Neural cell (in vitro differentiated cells): ENCODE data around the gene DCXR. TPM values are rescaled to one million over a fixed set of nuclear protein-coding genes. Genes with fewer than 3 reads are reported as not detected.

Experiments
- H2AFZ ChIP-seq: fragments of 200-600, 300-800 bp; sonication (generic), shearing (Covaris generic); 2 replicates; pipeline ENCODE4 v1.6.0; 2014; ENCODE audit warnings: low read depth, mild to moderate bottlenecking, antibody characterized with exemption, low read length, moderate library complexity
- H3F3A ChIP-seq: fragments of 200-600 bp; shearing (Covaris generic); 2 replicates; pipeline ENCODE4 v1.6.1; 2016; ENCODE audit warnings: mild to moderate bottlenecking, moderate library complexity, mixed read lengths, antibody characterized with exemption, low read length; ENCODE audit not compliant: insufficient read depth, poor library complexity, severe bottlenecking
- H3K27ac ChIP-seq: fragments of 200-600, 300-800 bp; sonication (generic), shearing (Covaris generic); 2 replicates; pipeline ENCODE4 v1.5.1; 2014; ENCODE audit warnings: mild to moderate bottlenecking, low read length, moderate library complexity
- H3K27me3 ChIP-seq: fragments of 300-800, 200-600 bp; sonication (generic), shearing (Covaris generic); 2 replicates; pipeline ENCODE4 v1.6.0; 2014; ENCODE audit warnings: mild to moderate bottlenecking, low read depth, low read length, moderate library complexity; ENCODE audit not compliant: insufficient read depth
- H3K36me3 ChIP-seq: fragments of 300-800, 200-600 bp; sonication (generic), shearing (Covaris generic); 2 replicates; pipeline ENCODE4 v1.5.1; 2014; ENCODE audit warnings: mild to moderate bottlenecking, antibody characterized with exemption, low read length, moderate library complexity; ENCODE audit not compliant: insufficient read depth
- H3K4me2 ChIP-seq: fragments of 300-800, 200-600 bp; sonication (generic), shearing (Covaris generic); 2 replicates; pipeline ENCODE4 v1.6.0; 2014; ENCODE audit warnings: mild to moderate bottlenecking, low read length
- H3K4me3 ChIP-seq: fragments of 300-800, 200-600 bp; sonication (generic), shearing (Covaris generic); 2 replicates; pipeline ENCODE4 v1.5.1; 2014; ENCODE audit warnings: mild to moderate bottlenecking, low read length, moderate library complexity
- H3K79me2 ChIP-seq: fragments of 200-600 bp; shearing (Covaris generic); replicated peaks from 2 replicates; pipeline ENCODE4 v1.6.0; 2014; ENCODE audit warnings: mild to moderate bottlenecking, low read length, moderate library complexity; ENCODE audit not compliant: insufficient read depth
- H3K9ac ChIP-seq: fragments of 300-800, 200-600 bp; sonication (generic), shearing (Covaris generic); 2 replicates; pipeline ENCODE4 v1.6.1; 2016; ENCODE audit warnings: mild to moderate bottlenecking, low read length, mixed read lengths
- H3K9me2 ChIP-seq: fragments of 200-600 bp; shearing (Covaris generic); 2 replicates; pipeline ENCODE4 v1.6.1; 2016; ENCODE audit warnings: mild to moderate bottlenecking, low read length, mixed read lengths; ENCODE audit not compliant: insufficient read depth
- H3K9me3 ChIP-seq: fragments of 200-600, 300-800 bp; sonication (generic), shearing (Covaris generic); 2 replicates; pipeline ENCODE4 v1.6.1; 2016; ENCODE audit warnings: mild to moderate bottlenecking, mixed run types, low read length, moderate library complexity, mixed read lengths
- H4K20me1 ChIP-seq: fragments of 200-600 bp; shearing (Covaris generic); 2 replicates; pipeline ENCODE4 v1.6.1; 2016; ENCODE audit warnings: mild to moderate bottlenecking, mixed run types; ENCODE audit not compliant: insufficient read depth
- EP300 ChIP-seq: fragments of 450-650 bp; conservative IDR thresholded peaks from 2 replicates; pipeline ENCODE4 v1.6.1; 2014; ENCODE audit warnings: antibody characterized with exemption, mild to moderate bottlenecking, moderate library complexity; ENCODE audit not compliant: poor library complexity, severe bottlenecking
- EZH2 ChIP-seq: fragments of 200-600, 300-800 bp; shearing (Covaris generic), sonication (generic); IDR thresholded peaks from 2 replicates; pipeline ENCODE4 v1.6.1; 2014; ENCODE audit warnings: antibody characterized with exemption, low read length, borderline replicate concordance, mild to moderate bottlenecking; ENCODE audit not compliant: insufficient read depth, poor library complexity, severe bottlenecking
- MXI1 ChIP-seq: fragments of 450-650 bp; conservative IDR thresholded peaks from 2 replicates; pipeline ENCODE4 v1.6.1; 2014; ENCODE audit warnings: antibody characterized with exemption, mild to moderate bottlenecking; ENCODE audit not compliant: poor library complexity, severe bottlenecking
- POLR2AphosphoS5 ChIP-seq: IDR thresholded peaks from 2 replicates; pipeline ENCODE4 v1.6.1; 2012
- RAD21 ChIP-seq: fragments of 450-650 bp; conservative IDR thresholded peaks from 2 replicates; pipeline ENCODE4 v1.6.1; 2014; ENCODE audit warnings: antibody characterized with exemption, mild to moderate bottlenecking, moderate library complexity
- SMC3 ChIP-seq: fragments of 450-650 bp; conservative IDR thresholded peaks from 2 replicates; pipeline ENCODE4 v1.6.1; 2014; ENCODE audit warnings: antibody characterized with exemption, mild to moderate bottlenecking, moderate library complexity; ENCODE audit not compliant: poor library complexity
- TAF1 ChIP-seq: IDR thresholded peaks from 2 replicates; pipeline ENCODE4 v1.6.1; 2012; ENCODE audit warnings: low read depth
- polyA plus RNA-seq: library from polyadenylated mRNA; depleted of rRNA; stranded (reverse); fragments of >200 nt; gene quantifications from 2 replicates; pipeline ENCODE4 v1.2.3, GENCODE V29; 2014
- TF ChIP-seq, protein P1 (sequence below): fragments of 450-650 bp; IDR thresholded peaks from 2 replicates; pipeline ENCODE4 v1.5.1; 2014; ENCODE audit warnings: antibody characterized with exemption, mild to moderate bottlenecking, moderate library complexity; ENCODE audit not compliant: poor library complexity, severe bottlenecking
- TF ChIP-seq, protein P2 (sequence below): IDR thresholded peaks from 2 replicates; pipeline ENCODE4 v1.6.1; 2012; ENCODE audit warnings: borderline replicate concordance

The DCXR gene
- polyA plus RNA-seq, 1 donor from 2014 or later = 129 TPM

DNA sequence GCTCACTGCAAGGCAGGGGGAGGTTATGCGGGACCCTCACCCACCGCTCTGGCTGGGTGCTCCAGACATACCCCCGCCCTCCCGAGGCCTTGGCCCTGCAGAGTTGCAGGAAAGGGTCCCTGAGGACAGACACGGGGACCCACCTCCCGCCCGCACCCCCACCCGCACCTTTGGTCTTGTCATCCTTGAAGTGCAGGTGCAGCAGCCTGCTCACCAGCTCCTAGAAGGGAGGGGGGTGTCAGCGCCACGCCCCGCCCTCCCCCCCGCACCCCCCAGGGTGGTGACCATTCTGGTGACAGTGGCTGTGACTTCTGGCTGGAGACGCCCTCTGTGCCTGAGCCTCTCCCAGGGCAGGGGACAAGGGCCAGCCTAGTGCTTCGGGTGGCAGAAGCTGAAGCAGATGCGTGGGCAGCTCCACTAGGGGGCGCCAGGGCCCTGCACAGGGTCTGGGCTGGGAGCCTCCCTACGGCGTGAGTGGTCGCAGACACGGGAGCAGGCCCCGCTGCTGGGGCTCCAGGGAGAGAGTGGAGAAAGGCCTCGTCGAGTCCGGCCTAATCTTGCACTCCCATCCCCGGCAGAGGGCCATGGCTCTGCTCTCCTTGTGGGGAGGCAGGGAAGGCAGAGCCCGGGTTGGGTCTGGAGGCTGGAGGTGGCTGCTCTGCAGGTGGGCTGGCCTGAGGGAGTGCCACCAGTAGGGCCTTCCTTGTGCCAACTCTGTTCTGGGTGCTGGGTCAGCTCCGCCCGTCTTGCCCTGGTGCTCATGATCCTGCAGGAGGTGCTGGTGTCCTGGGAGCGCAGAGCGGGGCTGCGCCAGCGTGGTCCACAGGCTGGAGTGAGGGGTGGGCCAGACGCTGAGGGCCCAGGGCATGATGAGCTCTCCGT lies 17.6 kb downstream of the DCXR start:
- H3K27me3 ChIP-seq = no peaks in the 10 kb centered on the region
- no peaks in the 10 kb centered on the region for H3K9me2 ChIP-seq
- H3K9ac ChIP-seq = no peak overlapping the region
- H3K9me3 ChIP-seq = no peaks in the 10 kb centered on the region
- no peak overlapping the region for H2AFZ ChIP-seq
- no peak overlapping the region for H3K4me3 ChIP-seq
- no peaks in the 10 kb centered on the region for H3F3A ChIP-seq
- H3K4me2 ChIP-seq = no peak overlapping the region
- no peak for TF ChIP-seq EZH2
- TF ChIP-seq, protein P1, sequence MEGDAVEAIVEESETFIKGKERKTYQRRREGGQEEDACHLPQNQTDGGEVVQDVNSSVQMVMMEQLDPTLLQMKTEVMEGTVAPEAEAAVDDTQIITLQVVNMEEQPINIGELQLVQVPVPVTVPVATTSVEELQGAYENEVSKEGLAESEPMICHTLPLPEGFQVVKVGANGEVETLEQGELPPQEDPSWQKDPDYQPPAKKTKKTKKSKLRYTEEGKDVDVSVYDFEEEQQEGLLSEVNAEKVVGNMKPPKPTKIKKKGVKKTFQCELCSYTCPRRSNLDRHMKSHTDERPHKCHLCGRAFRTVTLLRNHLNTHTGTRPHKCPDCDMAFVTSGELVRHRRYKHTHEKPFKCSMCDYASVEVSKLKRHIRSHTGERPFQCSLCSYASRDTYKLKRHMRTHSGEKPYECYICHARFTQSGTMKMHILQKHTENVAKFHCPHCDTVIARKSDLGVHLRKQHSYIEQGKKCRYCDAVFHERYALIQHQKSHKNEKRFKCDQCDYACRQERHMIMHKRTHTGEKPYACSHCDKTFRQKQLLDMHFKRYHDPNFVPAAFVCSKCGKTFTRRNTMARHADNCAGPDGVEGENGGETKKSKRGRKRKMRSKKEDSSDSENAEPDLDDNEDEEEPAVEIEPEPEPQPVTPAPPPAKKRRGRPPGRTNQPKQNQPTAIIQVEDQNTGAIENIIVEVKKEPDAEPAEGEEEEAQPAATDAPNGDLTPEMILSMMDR = peak; percentile 52
- no peak overlapping the region for H3K27ac ChIP-seq
- H3K79me2 ChIP-seq = peaks cover 11% of the 10 kb centered on the region
- H3K36me3 ChIP-seq = no peaks in the 10 kb centered on the region
- H4K20me1 ChIP-seq = no peaks in the 10 kb centered on the region

DNA sequence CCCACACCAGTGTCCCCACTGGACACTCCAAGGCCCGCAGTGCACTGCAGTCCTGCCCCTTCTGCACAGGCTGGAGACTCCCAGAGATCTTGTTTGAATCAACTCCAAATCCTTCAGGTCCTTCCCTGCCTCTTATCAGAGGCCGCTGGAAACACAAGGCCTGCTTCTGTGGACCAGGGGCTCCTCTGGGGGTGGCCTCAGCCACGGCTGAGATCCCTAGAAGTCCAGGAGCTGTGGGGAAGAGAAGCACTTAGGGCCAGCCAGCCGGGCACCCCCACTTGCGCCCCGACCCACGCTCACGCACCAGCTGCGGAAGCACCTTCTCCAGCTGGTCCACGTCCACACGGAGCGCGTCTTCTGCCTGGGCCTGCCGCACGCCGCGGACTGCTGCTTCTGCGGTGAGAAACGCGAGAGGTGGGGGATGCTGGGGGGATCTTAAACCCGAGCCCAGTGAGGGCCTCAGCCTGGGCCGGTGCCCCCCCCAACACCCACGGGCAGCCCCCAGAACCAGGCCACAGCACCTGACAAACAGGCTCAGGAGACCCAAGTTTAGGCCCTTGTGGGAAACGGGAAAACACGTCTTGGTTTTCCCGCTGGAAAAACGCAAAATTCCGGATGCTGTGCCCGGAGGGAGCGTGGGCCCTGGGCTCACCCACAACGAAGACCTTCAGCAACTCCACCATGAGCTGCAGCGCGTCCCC lies 18.4 kb downstream of the DCXR start:
- no peak overlapping the region for H3K4me3 ChIP-seq
- H3K9me2 ChIP-seq = no peaks in the 10 kb centered on the region
- no peaks in the 10 kb centered on the region for H3K9me3 ChIP-seq
- H3K27me3 ChIP-seq = no peaks in the 10 kb centered on the region
- H2AFZ ChIP-seq = no peak overlapping the region
- TF ChIP-seq POLR2AphosphoS5 = no peak
- TF ChIP-seq SMC3 = no peak
- TF ChIP-seq, protein P1 = no peak
- TF ChIP-seq, protein P2, sequence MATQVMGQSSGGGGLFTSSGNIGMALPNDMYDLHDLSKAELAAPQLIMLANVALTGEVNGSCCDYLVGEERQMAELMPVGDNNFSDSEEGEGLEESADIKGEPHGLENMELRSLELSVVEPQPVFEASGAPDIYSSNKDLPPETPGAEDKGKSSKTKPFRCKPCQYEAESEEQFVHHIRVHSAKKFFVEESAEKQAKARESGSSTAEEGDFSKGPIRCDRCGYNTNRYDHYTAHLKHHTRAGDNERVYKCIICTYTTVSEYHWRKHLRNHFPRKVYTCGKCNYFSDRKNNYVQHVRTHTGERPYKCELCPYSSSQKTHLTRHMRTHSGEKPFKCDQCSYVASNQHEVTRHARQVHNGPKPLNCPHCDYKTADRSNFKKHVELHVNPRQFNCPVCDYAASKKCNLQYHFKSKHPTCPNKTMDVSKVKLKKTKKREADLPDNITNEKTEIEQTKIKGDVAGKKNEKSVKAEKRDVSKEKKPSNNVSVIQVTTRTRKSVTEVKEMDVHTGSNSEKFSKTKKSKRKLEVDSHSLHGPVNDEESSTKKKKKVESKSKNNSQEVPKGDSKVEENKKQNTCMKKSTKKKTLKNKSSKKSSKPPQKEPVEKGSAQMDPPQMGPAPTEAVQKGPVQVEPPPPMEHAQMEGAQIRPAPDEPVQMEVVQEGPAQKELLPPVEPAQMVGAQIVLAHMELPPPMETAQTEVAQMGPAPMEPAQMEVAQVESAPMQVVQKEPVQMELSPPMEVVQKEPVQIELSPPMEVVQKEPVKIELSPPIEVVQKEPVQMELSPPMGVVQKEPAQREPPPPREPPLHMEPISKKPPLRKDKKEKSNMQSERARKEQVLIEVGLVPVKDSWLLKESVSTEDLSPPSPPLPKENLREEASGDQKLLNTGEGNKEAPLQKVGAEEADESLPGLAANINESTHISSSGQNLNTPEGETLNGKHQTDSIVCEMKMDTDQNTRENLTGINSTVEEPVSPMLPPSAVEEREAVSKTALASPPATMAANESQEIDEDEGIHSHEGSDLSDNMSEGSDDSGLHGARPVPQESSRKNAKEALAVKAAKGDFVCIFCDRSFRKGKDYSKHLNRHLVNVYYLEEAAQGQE = no peak
- no peak for TF ChIP-seq MXI1
- TF ChIP-seq RAD21 = no peak
- TF ChIP-seq EP300 = no peak
- no peak for TF ChIP-seq TAF1
- TF ChIP-seq EZH2 = no peak
- H4K20me1 ChIP-seq = no peaks in the 10 kb centered on the region
- H3K79me2 ChIP-seq = peaks cover 11% of the 10 kb centered on the region
- no peaks in the 10 kb centered on the region for H3K36me3 ChIP-seq
- H3K27ac ChIP-seq = no peak overlapping the region
- H3F3A ChIP-seq = no peaks in the 10 kb centered on the region
- no peak overlapping the region for H3K9ac ChIP-seq
- no peak overlapping the region for H3K4me2 ChIP-seq
